ENCODE data around the gene BCL3. TPM values are rescaled to one million over a fixed set of nuclear protein-coding genes. Genes with fewer than 3 reads are reported as not detected.

The BCL3 gene
- total RNA-seq, 1 experiment from 2014 or later = 7.8 TPM

DNA sequence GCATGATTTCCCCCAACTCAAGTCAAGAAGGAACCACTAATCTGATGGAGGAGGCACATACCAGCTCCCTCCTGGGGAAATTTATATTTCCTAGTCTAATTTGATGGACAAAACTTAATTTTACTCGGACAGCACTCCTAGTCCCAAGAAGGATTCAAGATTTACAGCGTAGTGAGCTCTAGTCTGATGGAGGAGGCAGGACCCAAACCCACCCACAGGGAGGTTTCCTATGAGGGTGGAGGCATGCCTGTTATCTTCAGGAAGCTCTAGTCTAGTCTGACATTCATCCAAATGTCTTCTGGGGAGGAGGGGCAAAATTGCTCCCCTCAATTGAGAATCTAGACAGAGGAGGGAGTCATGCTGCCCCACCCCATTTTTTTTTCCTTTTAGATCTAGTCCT, 10.4 kb upstream of the BCL3 start:
- H3K4me3 Mint-ChIP-seq = no peak overlapping the region
- DNase-seq (ENCODE audit: low spot score) = no peak
- H3K27ac Mint-ChIP-seq = no peak overlapping the region
- H3K27me3 Mint-ChIP-seq (ENCODE audit: low read depth) = peaks cover 17% of the 10 kb centered on the region
- H3K4me1 Mint-ChIP-seq = peaks cover 17% of the 10 kb centered on the region
- TF ChIP-seq, protein P1, sequence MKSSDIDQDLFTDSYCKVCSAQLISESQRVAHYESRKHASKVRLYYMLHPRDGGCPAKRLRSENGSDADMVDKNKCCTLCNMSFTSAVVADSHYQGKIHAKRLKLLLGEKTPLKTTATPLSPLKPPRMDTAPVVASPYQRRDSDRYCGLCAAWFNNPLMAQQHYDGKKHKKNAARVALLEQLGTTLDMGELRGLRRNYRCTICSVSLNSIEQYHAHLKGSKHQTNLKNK (CRISPR knock-in tag; IDR thresholded peaks at IDR 0.05) = no peak
- TF ChIP-seq SMAD4 (CRISPR knock-in tag; IDR thresholded peaks at IDR 0.05) (no peak), PRRX2 (CRISPR knock-in tag; IDR thresholded peaks at IDR 0.05) (no peak), HMGA2 (CRISPR knock-in tag; IDR thresholded peaks at IDR 0.05) (no peak), MXD4 (CRISPR knock-in tag; IDR thresholded peaks at IDR 0.05; ENCODE audit: borderline replicate concordance) (no peak), ETV6 (CRISPR knock-in tag; IDR thresholded peaks at IDR 0.05) (no peak), SP1 (CRISPR knock-in tag; conservative IDR thresholded peaks at IDR 0.05) (no peak), MYBL2 (CRISPR knock-in tag; IDR thresholded peaks at IDR 0.05) (no peak)
- TF ChIP-seq, protein P2, sequence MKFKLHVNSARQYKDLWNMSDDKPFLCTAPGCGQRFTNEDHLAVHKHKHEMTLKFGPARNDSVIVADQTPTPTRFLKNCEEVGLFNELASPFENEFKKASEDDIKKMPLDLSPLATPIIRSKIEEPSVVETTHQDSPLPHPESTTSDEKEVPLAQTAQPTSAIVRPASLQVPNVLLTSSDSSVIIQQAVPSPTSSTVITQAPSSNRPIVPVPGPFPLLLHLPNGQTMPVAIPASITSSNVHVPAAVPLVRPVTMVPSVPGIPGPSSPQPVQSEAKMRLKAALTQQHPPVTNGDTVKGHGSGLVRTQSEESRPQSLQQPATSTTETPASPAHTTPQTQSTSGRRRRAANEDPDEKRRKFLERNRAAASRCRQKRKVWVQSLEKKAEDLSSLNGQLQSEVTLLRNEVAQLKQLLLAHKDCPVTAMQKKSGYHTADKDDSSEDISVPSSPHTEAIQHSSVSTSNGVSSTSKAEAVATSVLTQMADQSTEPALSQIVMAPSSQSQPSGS (CRISPR knock-in tag; IDR thresholded peaks at IDR 0.05; ENCODE audit: borderline replicate concordance, low read depth) = no peak
- TF ChIP-seq, protein P3, sequence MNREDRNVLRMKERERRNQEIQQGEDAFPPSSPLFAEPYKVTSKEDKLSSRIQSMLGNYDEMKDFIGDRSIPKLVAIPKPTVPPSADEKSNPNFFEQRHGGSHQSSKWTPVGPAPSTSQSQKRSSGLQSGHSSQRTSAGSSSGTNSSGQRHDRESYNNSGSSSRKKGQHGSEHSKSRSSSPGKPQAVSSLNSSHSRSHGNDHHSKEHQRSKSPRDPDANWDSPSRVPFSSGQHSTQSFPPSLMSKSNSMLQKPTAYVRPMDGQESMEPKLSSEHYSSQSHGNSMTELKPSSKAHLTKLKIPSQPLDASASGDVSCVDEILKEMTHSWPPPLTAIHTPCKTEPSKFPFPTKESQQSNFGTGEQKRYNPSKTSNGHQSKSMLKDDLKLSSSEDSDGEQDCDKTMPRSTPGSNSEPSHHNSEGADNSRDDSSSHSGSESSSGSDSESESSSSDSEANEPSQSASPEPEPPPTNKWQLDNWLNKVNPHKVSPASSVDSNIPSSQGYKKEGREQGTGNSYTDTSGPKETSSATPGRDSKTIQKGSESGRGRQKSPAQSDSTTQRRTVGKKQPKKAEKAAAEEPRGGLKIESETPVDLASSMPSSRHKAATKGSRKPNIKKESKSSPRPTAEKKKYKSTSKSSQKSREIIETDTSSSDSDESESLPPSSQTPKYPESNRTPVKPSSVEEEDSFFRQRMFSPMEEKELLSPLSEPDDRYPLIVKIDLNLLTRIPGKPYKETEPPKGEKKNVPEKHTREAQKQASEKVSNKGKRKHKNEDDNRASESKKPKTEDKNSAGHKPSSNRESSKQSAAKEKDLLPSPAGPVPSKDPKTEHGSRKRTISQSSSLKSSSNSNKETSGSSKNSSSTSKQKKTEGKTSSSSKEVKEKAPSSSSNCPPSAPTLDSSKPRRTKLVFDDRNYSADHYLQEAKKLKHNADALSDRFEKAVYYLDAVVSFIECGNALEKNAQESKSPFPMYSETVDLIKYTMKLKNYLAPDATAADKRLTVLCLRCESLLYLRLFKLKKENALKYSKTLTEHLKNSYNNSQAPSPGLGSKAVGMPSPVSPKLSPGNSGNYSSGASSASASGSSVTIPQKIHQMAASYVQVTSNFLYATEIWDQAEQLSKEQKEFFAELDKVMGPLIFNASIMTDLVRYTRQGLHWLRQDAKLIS (CRISPR knock-in tag; IDR thresholded peaks at IDR 0.05; ENCODE audit: borderline replicate concordance) = no peak
- TF ChIP-seq, protein P4, sequence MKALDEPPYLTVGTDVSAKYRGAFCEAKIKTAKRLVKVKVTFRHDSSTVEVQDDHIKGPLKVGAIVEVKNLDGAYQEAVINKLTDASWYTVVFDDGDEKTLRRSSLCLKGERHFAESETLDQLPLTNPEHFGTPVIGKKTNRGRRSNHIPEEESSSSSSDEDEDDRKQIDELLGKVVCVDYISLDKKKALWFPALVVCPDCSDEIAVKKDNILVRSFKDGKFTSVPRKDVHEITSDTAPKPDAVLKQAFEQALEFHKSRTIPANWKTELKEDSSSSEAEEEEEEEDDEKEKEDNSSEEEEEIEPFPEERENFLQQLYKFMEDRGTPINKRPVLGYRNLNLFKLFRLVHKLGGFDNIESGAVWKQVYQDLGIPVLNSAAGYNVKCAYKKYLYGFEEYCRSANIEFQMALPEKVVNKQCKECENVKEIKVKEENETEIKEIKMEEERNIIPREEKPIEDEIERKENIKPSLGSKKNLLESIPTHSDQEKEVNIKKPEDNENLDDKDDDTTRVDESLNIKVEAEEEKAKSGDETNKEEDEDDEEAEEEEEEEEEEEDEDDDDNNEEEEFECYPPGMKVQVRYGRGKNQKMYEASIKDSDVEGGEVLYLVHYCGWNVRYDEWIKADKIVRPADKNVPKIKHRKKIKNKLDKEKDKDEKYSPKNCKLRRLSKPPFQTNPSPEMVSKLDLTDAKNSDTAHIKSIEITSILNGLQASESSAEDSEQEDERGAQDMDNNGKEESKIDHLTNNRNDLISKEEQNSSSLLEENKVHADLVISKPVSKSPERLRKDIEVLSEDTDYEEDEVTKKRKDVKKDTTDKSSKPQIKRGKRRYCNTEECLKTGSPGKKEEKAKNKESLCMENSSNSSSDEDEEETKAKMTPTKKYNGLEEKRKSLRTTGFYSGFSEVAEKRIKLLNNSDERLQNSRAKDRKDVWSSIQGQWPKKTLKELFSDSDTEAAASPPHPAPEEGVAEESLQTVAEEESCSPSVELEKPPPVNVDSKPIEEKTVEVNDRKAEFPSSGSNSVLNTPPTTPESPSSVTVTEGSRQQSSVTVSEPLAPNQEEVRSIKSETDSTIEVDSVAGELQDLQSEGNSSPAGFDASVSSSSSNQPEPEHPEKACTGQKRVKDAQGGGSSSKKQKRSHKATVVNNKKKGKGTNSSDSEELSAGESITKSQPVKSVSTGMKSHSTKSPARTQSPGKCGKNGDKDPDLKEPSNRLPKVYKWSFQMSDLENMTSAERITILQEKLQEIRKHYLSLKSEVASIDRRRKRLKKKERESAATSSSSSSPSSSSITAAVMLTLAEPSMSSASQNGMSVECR (CRISPR knock-in tag; IDR thresholded peaks at IDR 0.05; ENCODE audit: borderline replicate concordance) = no peak
- TF ChIP-seq, protein P5, sequence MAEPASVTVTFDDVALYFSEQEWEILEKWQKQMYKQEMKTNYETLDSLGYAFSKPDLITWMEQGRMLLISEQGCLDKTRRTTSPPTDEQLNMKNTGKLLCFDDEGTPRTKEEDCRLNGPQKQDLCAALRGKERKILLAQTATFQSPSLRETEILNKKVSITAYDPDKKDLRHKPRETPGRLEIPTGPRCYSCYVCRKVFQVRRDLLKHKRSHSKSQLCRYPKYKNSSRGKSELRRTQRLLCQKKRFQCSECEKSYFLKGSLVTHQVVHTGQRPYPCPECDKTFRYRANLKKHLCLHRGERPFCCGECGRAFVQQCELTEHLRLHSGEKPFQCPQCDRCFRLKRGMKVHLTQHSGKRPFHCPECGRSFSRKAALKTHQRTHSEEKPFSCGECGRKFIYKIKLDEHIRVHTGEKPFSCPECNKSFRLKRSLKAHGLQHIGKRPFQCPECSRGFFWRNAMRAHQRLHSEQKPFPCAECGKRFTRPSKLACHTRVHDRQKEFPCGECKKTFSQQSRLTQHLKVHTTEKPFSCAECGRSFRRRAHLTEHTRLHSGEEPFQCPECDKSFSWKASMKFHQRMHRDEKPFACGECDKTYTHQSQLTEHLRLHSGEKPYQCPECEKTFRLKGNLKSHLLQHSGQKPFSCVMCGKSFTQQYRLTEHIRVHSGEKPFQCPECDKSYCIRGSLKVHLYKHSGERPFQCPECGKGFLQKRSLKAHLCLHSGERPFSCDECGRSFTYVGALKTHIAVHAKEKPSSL (CRISPR knock-in tag; conservative IDR thresholded peaks at IDR 0.05) = no peak
- TF ChIP-seq, protein P6, sequence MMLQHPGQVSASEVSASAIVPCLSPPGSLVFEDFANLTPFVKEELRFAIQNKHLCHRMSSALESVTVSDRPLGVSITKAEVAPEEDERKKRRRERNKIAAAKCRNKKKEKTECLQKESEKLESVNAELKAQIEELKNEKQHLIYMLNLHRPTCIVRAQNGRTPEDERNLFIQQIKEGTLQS (CRISPR knock-in tag; conservative IDR thresholded peaks at IDR 0.05) = no peak
- no peaks in the 10 kb centered on the region for H3K36me3 Mint-ChIP-seq
- CTCF ChIA-PET = interaction anchor here (0.9 to 4.5 kb wide), 4 partner anchors 14 to 49 kb away, joined by 3 to 23 read pairs (median 13); no protein-coding TSS in a partner anchor
- H3K9me3 Mint-ChIP-seq = no peaks in the 10 kb centered on the region
- ATAC-seq = no peak
- POLR2A ChIA-PET = no interaction called here

Data from WTC11 (cell line).